Amniotic stem cell (primary cell): ENCODE data around the gene LTBP4.
"Not testable (repeated sequence)": the region's sequence is repeated elsewhere in the genome, so short reads cannot be mapped to it uniquely, and the experiment has no call there.

ENCODE experiments used
- DNase-seq: peaks from one replicate; lab custom pipeline; 2025; lab: John Stamatoyannopoulos, UW

LTBP4 gene

DNA sequence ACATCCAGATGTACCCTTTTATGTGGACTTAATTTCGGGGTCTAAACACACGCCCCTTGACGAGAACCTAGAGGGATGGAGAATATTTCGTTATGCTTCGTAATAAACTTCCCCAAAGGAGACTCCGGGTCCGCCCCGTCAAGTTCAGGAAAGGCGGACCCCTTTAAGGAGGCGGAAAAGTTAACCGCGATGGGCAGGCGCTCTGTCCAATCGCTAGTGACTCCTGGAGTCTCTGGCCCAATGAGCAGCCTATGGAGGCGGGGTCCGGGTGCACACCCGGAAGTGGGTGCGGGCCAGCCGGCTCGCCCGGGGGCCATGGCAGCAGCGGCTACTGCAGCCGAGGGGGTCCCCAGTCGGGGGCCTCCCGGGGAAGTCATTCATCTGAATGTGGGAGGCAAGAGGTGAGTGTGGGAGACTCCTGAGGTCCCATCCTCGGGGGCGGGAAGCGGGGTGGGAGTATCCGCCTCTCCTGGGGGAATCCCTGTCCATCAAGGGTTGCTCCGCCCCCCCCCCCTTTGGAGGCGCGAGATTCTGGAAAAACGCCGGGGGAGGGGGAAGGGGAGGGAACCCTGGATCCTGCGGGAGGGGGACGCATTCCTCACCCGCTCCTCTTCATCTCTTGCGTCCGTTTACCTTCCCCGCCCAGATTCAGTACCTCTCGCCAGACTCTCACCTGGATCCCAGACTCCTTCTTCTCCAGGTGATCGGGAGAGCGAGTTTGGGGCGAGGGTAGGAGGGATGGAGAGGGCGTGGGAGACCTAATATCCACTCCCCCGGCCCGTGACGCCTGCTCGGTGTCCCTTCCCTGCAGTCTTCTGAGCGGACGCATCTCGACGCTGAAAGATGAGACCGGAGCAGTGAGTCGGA lies 24.4 kb upstream of the LTBP4 start, which contains the start of gene SHKBP1:
SHKBP1 (plus strand) TSS at position 289 of the 867 bp plus-strand sequence; CDS start at position 316, 27 bp downstream.
- peak; percentile 74 for DNase-seq

GRCh38 chr19:40578442-40578908 lies 22.7 kb upstream of the LTBP4 start:
- DNase-seq = no peak

DNA sequence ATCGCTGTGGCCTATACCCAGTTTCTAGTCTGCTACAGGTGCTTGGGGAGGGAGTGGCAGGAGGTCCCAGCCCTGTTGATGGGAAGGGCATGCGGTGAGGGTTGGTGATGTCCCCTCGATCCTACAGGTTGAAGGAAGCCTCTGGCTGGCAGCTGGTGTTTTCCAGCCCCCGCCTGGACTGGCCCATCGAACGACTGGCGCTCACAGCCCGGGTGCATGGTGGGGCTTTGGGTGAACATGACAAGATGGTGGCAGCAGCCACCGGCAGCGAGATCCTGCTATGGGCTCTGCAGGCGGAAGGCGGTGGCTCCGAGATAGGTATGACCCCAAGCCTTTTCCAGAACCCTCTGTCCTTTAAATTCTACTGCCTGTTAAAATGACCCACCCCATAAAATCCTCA lies 20.6 kb upstream of the LTBP4 start:
- no peak for DNase-seq

- no peak for DNase-seq
These were observed 19.6 kb upstream of the LTBP4 start for GRCh38 chr19:40581531-40581930.

DNA sequence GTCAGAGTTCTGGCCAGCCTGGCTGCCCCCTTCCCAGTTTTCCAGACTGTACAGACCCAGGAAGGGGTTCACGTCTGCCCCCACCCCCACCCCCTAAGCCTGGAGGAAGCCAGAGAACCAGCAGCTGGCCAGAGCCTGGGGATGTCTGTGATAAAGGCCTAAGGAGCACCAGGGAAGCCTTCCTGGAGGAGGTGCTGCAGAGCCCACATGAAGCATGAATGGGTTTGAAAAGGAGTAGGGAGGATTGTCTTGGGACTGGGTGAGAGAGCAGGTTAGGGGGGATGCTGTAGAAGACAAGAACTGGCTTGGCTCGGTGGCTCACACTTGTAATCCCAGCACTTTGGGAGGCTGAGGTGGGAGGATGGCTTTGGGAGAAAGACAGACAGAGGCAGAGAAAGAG lies 18.7 kb upstream of the LTBP4 start:
- DNase-seq = no peak

GRCh38 chr19:40583283-40583682 lies 17.9 kb upstream of the LTBP4 start:
- no peak for DNase-seq

DNA sequence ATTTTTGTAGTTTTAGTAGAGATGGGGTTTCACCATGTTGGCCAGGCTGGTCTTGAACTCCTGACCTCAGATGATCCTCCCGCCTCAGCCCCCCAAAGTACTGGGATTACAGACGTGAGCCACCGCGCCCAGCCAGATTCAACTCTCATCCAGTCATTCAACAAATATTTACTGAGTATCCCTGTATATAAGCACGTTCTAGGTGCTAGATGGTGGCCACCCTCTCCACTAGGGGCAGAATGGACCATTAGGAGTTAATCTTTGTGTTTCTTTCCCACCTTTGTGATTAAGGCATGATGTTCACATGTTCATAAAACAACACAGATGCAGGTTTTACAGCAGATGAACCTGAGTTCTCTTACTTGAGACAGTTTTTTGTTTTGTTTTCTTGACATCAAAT lies 17.2 kb upstream of the LTBP4 start:
- DNase-seq = no peak

DNA sequence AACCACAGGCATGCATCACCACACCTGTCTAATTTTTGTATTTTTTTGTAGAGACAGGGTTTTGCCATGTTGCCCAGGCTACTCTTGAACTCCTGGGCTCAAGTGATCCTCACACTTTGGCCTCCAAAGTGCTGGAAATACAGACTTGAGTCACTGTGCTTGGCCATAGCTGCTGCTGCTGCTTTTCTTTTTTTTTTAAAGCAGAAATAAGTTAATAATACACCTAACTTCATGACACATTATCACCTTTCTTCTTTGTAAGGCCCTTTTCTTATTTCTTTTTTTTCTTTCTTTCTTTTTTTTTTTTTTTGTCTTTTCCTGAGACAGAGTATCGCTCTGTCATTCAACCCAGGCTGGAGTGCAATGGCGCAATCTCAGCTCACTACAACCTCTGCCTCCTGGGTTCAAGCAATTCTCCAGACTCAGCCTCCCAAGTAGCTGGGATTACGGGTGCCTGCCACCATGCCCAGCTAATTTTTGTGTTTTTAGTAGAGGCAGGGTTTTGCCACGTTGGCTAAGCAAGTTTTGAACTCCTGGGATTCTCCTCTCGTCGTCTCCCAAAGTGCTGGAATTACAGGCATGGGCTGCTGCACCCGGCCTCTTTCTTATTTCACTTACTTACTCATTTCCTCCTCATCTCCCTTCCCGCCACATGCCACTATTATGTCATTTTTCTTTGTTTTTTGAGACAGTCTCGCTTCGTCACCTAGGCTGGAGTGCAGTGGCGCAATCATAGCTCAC lies 15.8 kb upstream of the LTBP4 start:
- DNase-seq = no peak

DNA sequence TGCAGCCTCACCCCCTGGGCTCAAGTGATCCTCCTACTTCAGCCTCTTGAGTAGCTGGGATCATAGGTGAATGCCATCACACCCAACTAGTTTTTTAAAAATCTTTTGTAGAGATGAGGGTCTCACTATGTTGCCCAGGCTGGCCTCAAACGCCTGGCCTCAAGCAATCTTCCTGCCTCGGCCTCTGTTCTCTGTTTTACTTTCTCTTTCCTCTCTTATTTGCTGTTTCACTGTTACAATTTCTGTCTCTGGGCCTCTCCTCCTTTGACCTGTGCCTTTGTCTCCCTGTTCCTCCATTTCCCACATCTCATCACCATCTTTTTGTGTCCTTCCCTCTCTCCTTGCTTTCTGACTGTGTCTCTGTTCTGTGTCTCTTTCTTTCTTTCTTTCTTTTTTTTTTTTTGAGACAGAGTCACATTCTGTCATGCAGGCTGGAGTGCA lies 15.2 kb upstream of the LTBP4 start:
- no peak for DNase-seq

DNA sequence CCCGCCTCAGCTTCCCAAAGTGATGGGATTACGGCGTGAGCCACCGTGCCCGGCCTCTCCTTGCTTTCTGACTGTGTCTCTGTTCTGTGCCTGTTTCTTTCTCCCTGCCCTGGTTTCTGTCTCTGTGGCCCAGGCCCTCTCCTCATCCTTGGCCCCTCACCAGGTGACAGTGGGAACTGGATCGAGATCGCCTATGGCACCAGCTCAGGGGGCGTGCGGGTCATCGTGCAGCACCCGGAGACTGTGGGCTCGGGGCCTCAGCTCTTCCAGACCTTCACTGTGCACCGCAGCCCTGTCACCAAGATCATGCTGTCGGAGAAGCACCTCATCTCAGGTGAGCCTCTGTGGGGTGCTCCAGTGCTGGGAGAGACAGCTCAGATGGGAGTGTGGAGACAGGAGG lies 14.6 kb upstream of the LTBP4 start:
- DNase-seq = no peak

GRCh38 chr19:40588110-40588854 lies 12.9 kb upstream of the LTBP4 start:
- no peak for DNase-seq

DNA sequence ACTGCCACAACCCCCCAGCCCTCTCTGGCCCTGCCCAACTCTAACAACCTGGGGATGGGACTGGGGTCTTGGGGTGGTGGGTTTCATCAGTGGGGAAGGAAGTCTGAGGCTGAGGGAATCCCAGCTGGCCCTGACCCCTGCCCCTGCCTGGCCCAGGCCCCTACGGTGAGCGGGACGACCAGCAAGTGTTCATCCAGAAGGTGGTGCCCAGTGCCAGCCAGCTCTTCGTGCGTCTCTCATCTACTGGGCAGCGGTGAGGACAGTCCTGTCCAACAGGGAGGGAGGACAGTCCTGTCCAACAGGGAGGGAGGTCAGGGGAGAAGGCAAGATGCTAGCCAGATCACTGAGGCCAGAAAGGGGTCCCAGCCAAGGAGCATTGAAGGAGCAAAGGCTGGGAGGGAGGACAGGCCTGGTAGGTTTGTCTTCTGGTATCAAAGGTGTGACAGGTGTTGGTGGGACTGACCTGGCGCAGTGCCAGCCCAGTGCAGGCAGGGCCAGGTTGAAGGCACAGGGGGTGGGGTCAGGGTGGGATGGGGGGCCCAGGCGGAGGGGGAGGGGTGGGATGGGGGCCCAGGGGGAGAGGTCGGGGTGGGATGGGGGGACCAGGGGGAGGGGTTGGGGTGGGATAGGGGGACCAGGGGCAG lies 12.1 kb upstream of the LTBP4 start:
- DNase-seq = no peak

- DNase-seq = no peak
These were observed 11.4 kb upstream of the LTBP4 start for GRCh38 chr19:40589591-40590429.

DNA sequence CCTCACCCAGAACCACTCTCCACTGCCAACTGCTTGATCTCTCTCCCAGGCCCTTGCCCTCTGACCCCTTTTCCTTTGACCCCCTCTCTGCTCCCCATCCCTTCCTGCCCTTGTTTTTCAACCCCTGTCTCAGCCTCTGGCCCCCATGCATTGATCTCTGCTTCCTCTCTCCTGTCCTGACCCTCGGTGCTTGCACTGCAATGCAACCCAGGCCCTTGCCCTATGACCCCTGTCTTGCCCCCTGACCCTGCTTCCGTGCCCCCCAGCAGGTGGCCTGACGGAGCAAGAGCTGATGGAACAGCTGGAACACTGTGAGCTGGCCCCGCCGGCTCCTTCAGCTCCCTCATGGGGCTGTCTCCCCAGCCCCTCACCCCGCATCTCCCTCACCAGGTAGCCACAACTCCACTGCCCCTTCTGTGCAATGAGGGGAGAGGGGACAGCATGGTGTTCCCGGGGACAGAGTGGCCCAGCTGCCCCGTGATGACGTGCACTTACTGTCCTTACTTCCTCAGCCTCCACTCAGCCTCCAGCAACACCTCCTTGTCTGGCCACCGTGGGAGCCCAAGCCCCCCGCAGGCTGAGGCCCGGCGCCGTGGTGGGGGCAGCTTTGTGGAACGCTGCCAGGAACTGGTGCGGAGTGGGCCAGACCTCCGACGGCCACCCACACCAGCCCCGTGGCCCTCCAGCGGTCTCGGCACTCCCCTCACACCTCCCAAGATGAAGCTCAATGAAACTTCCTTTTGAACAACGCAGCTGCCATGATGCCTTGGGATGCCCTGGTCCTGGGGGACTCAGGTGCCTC lies 10.5 kb upstream of the LTBP4 start:
- no peak for DNase-seq

GRCh38 chr19:40591724-40592123 lies 9.4 kb upstream of the LTBP4 start:
- not testable (repeated sequence) for DNase-seq

- no peak for DNase-seq
These were observed 9.0 kb upstream of the LTBP4 start for GRCh38 chr19:40592170-40592569.

- DNase-seq = no peak
These were observed 6.9 kb upstream of the LTBP4 start for GRCh38 chr19:40594255-40594654.

GRCh38 chr19:40594657-40595091 lies 6.5 kb upstream of the LTBP4 start:
- DNase-seq = no peak

GRCh38 chr19:40596608-40597328 lies 4.4 kb upstream of the LTBP4 start:
- DNase-seq = no peak
